ACC112 (cell line): ENCODE results near the gene ANAPC7.
"Not testable (repeated sequence)": the region's sequence is repeated elsewhere in the genome, so short reads cannot be mapped to it uniquely, and the experiment has no call there.

Experiments
- H2AFZ ChIP-seq: fragments of 200-600 bp; sonication (generic); one replicate; pipeline ENCODE4 v1.6.0; 2017; ENCODE audit warnings: antibody characterized with exemption, low read length; ENCODE audit not compliant: unreplicated experiment
- H3K27ac ChIP-seq: fragments of 200-600 bp; sonication (generic); 2 replicates; pipeline ENCODE4 v1.5.1; 2014; ENCODE audit warnings: low read depth, mild to moderate bottlenecking, antibody characterized with exemption, low read length, moderate library complexity
- H3K27me3 ChIP-seq: fragments of 200-600 bp; sonication (generic); 2 replicates; pipeline ENCODE4 v1.6.1; 2014; ENCODE audit warnings: mild to moderate bottlenecking, antibody characterized with exemption, low read length, moderate library complexity, mixed read lengths; ENCODE audit not compliant: insufficient read depth
- H3K36me3 ChIP-seq: fragments of 200-600 bp; sonication (generic); 2 replicates; pipeline ENCODE4 v1.6.1; 2016; ENCODE audit warnings: mild to moderate bottlenecking, antibody characterized with exemption, low read length, moderate library complexity, mixed read lengths; ENCODE audit not compliant: insufficient read depth
- H3K4me1 ChIP-seq: fragments of 200-600 bp; sonication (generic); one replicate; pipeline ENCODE4 v1.6.1; 2016; ENCODE audit warnings: low read length, mixed read lengths; ENCODE audit not compliant: insufficient read depth, unreplicated experiment, control insufficient read depth
- H3K4me3 ChIP-seq: fragments of 200-600 bp; sonication (generic); 2 replicates; pipeline ENCODE4 v1.5.1; 2014; ENCODE audit warnings: mild to moderate bottlenecking, low read depth, low read length
- H3K79me2 ChIP-seq: fragments of 200-600 bp; sonication (generic); one replicate; pipeline ENCODE4 v1.6.0; 2016; ENCODE audit warnings: low read length; ENCODE audit not compliant: control insufficient read depth, unreplicated experiment, insufficient read depth

ANAPC7 gene

DNA sequence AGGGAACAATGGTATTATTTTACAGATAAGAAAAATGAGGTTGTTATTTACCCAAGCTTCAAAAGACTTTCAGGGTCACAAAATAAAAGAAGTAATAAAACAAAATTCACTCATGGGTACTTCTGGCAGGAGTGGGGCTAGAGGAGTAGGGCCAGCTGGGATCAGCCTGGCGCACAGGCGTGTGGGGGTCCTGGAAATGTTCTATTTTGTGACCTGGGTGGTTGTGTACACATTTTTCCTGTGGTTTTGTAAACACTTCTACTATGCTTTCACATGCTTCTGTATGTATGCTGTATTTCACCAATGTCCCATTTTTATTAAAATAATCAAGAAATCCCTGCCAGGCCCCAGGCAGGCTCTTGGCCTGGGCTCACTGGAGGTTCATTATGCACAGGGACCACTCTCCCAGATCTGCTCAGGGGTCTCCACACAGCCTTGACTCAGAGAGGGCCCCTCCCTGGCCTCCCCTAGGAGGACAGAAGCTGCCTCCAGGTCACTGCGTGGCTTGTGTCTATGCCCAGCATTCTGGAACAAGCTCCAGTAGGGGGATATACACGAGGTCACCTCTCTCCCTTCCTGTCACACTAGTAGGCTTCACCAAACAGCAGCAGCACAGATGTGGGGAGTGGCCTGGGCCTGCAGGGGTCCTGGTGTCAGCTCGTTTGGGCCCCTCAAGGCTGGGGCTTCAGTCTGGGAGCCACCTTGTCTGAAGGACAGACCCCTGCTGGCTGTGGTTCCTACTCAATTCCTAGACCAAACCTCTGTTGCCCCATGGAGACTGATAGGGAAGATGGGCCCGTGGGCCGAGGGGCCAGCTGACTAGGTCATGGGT, 37.8 kb downstream of the ANAPC7 start:
- Histone ChIP-seq H3K4me3 (no peak overlapping the region), H3K27ac (no peak overlapping the region), H3K36me3 (no peaks in the 10 kb centered on the region), H2AFZ (no peak overlapping the region), H3K4me1 (no peaks in the 10 kb centered on the region), H3K27me3 (no peaks in the 10 kb centered on the region), H3K79me2 (no peaks in the 10 kb centered on the region)

DNA sequence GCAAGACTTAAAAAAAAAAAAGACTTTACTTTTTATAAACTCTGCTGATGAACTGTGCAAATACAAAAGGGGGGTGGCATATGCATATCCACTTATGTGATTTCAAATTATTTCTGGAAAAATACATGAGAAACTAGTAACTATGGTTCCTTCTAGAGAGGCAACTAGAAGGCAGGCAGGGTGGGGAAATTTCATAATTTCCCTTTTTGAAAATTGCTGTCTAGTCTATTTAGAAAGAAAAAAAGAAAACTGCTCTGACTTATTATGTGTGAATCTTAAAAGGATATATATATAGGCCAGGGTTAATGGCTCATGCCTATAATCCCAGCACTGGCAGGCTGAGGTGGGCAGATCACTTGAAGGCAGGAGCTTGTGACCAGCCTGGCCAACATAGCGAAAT, 42.3 kb downstream of the ANAPC7 start:
- H3K36me3 ChIP-seq: no peaks in the 10 kb centered on the region
- H3K4me1 ChIP-seq: no peaks in the 10 kb centered on the region
- H3K4me3 ChIP-seq: no peak overlapping the region
- no peaks in the 10 kb centered on the region for H3K79me2 ChIP-seq
- H3K27me3 ChIP-seq: no peaks in the 10 kb centered on the region
- H2AFZ ChIP-seq: no peak overlapping the region
- H3K27ac ChIP-seq: no peak overlapping the region

DNA sequence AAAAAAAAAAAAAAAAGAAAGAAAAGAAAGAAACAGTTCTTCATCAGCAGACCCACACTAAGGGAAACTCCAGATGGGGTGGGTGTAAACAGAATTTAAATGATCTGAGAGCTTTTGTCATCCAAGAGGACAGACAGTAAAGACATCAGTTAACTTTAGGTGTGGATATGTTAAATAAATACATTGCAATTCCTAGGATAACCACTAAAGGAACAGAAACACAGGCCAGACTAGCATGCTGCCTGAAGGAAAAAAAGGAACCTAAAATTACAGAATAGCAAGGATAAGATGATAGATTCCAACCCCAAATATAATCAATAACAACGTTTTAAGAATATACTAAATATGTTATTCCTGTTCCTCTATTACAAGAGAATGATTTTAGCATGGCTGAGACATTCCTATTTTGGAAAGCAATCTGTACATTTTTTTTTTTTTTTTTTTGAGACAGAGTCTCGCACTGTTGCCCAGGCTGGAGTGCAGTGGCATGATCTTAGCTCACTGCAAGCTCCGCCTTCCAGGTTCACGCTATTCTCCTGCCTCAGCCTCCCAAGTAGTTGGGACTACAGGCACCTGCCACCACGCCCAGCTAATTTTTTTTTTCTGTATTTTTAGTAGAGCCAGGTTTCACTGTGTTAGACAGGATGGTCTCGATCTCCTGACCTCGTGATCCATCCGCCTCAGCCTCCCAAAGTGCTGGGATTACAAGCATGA, 45.0 kb downstream of the ANAPC7 start:
- not testable (repeated sequence) for H3K36me3 ChIP-seq, H3K79me2 ChIP-seq, H3K4me3 ChIP-seq, H3K27ac ChIP-seq, H3K27me3 ChIP-seq, H2AFZ ChIP-seq, H3K4me1 ChIP-seq

DNA sequence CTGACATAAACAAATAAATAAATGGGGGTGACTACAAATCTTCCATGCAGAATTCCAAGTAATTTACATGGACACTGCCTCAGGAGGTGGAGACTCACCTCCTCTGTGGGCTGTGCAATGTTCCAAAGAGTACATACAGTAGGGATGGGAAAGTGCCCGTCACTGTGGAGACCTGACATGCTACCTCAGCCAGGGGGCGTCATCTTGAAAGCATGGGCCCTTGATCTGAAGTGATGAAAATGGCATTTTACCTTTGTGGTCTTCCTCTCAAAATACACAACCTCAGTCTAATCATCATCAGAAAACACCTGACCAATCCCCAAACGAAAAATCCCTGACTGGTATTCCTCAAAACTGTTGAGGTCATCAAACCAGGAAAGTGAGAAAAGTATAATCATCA, 48.4 kb downstream of the ANAPC7 start:
- Histone ChIP-seq H3K27ac (no peak overlapping the region), H3K36me3 (0 out of 2 replicates have a peak, but pooled peaks cover 7% of the 10 kb centered on the region), H3K4me1 (no peaks in the 10 kb centered on the region)

DNA sequence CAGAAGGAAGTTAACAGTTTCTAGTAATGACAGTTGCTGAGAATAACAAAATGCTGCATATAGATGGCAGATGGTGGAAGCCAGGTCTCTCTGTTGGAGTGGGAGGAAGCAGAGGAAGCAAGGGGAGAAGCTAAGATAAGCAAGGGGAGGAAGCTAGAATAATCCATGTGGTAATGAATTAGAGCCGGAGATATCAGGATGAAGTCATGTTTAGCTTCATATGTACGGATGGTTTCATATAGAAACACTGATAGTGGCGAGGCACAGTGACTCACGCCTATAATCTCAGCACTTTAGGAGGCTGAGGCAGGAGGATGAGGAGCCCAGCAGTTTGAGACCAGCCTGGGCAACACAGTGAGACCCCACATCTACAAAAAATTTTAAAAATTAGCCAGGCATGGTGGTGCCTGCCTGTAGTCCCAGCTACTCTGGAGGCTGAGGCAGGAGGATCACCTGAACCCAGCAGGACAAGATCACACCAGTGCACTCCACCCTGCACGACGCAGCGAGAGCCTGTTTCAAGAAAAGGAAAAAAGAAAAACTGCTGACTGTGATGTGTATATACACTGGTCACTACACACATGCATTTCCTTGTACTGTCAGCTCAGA, 49.2 kb downstream of the ANAPC7 start:
- no peaks in the 10 kb centered on the region for H3K27me3 ChIP-seq
- no peak overlapping the region for H3K4me3 ChIP-seq
- H2AFZ ChIP-seq: no peak overlapping the region
- H3K36me3 ChIP-seq: peaks cover 11% of the 10 kb centered on the region; the same call in 1 of the 2 replicates
- H3K4me1 ChIP-seq: no peaks in the 10 kb centered on the region
- no peaks in the 10 kb centered on the region for H3K79me2 ChIP-seq
- H3K27ac ChIP-seq: no peak overlapping the region

More for the DNA sequence above, 48.4 kb downstream of the ANAPC7 start:
- H3K79me2 ChIP-seq: no peaks in the 10 kb centered on the region
- H2AFZ ChIP-seq: no peak overlapping the region
- H3K27me3 ChIP-seq: no peaks in the 10 kb centered on the region
- H3K4me3 ChIP-seq: no peak overlapping the region

DNA sequence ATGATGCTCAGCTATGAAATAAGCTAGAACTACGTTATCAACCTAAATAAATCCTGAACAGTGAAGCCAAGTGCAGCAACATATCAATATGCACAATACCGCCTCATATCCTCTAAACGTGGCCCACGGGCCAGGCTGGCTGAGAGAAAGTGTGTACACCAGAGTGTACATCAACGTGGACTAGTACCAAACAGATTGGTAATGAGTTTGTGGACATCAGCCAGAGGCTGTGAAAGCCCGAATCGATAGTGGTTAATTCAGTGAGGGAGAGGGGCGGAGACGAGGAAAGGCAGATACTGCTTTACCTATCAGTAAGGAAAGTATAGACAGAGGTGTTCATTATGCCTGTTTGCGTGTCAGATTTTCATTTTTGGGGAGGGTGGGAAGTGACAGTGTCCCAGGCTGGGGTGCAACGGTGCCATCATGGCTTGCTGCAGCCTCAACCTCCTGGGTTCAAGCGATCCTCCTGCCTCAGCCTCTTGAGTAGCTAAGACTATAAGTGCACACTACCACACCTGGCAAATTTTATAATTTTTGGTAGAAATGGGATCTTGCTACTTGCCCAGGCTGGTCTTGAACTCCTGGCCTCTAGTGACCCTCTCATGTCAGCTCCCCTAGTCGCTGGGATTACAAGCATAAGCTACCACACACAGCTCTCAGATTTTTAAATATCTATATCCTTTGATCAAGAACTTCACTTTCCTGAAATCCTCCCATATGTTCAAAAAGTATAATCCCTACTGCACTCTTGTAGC, 50.1 kb downstream of the ANAPC7 start:
- Histone ChIP-seq H3K27ac (no peak overlapping the region), H2AFZ (no peak overlapping the region), H3K4me3 (no peak overlapping the region), H3K79me2 (no peaks in the 10 kb centered on the region), H3K27me3 (no peaks in the 10 kb centered on the region), H3K4me1 (no peaks in the 10 kb centered on the region), H3K36me3 (peaks cover 18% of the 10 kb centered on the region; the same call in 1 of the 2 replicates)

DNA sequence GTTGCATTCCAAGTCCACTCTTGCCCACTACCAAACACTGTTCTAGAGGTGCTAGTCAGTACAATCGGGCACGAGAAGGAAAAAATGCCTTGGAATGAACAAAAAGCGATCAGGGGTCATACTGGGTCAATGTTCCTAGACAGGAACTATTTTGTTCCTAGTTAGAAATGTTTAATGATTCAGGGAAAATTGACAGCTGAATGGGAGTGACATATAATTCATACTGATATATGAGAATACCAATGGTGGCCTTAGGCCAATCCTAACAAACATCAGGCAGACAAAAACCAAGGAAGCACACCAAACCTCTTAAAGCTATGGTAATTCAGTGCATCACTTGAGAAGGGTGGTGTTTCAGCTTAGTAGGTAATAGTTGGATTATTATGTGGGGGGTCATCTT, 51.1 kb downstream of the ANAPC7 start:
- Histone ChIP-seq H3K36me3 (peaks cover 27% of the 10 kb centered on the region; the same call in 1 of the 2 replicates), H3K27me3 (no peaks in the 10 kb centered on the region), H3K4me3 (no peak overlapping the region), H3K27ac (no peak overlapping the region), H2AFZ (no peak overlapping the region), H3K4me1 (no peaks in the 10 kb centered on the region), H3K79me2 (no peaks in the 10 kb centered on the region)

DNA sequence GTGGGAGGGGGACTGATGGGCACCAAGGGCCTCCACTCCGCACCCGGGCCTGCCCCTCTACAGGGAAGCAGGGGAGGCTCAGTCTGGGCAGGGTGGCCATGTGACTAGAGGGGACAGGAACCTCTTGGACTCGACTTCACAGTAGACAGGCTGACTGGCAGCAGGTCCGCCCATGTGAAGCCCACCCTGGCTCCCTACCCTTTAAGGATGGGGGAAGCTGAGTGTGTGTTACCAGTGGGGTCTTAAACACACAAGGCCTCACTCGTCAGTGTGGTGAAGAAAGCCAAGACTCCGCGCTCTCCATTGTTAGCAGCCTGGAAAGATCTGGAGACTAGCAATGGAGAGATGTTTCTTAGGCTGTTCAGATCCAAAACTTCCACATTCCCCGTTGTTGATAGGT, 52.4 kb downstream of the ANAPC7 start:
- H3K27me3 ChIP-seq: no peaks in the 10 kb centered on the region
- no peaks in the 10 kb centered on the region for H3K79me2 ChIP-seq
- H3K4me3 ChIP-seq: no peak overlapping the region
- H3K36me3 ChIP-seq: peaks cover 38% of the 10 kb centered on the region; the same call in 1 of the 2 replicates
- H2AFZ ChIP-seq: no peak overlapping the region
- H3K27ac ChIP-seq: no peak overlapping the region
- no peaks in the 10 kb centered on the region for H3K4me1 ChIP-seq

DNA sequence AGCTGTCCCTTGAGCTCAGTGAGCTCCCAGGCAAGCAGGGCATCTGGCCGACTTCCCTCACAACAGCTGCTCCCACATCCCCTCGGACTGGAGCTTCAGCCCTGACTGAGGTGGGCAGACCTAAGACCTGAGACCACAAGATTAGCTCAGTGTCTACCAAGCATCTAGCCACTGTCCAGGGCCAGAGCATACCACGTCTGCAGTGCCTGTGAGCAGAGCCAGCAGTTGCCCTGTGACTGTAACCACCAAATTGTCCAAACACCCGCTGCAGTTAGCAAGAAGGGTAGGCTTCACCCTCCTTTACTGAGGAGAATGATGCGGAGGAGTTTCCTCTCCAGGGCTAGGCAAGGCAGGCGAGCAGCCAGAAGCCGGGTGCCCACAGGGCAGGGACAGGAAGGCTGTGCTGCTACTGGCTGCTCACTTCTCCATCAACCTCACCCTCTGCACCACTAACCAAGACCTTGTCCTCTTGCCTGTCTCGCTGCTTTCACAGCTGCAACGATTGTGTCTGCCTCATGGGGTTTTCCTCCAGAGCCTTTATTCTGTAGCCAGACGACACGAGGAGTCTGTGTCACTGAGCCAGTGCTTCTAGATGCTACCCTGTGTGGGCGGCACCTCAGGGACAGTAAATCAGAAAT, 53.9 kb downstream of the ANAPC7 start:
- Histone ChIP-seq H3K36me3 (peaks cover 51% of the 10 kb centered on the region; the same call in 1 of the 2 replicates), H3K27ac (no peak overlapping the region), H3K4me1 (no peaks in the 10 kb centered on the region), H3K4me3 (no peak overlapping the region), H3K79me2 (no peaks in the 10 kb centered on the region), H2AFZ (no peak overlapping the region), H3K27me3 (no peaks in the 10 kb centered on the region)

DNA sequence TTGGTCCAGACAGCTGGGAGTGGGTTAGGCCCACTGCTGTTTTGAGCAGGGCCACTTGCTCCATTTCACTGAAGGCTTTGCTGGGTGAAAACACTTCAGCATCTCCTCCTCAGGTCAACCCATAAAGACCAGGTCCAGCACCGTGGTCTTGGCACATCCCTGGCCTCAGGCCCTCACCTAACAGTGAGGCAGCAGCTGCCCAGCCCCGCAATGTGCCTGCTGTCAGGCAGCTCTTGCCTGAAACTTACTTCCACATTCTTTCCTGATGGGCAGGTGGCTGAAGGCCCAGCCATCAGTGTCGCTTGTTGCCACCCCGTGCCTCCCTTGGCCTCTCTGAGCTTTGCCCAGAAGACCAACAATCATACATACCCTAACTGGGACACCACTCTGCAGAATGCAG, 54.4 kb downstream of the ANAPC7 start:
- Histone ChIP-seq H3K4me3 (no peak overlapping the region), H3K27me3 (no peaks in the 10 kb centered on the region), H3K4me1 (no peaks in the 10 kb centered on the region), H2AFZ (no peak overlapping the region), H3K27ac (no peak overlapping the region), H3K36me3 (peaks cover 56% of the 10 kb centered on the region; the same call in 1 of the 2 replicates), H3K79me2 (no peaks in the 10 kb centered on the region)
